B cell (primary cell): ENCODE results near the gene CAMP. TPM values are rescaled to one million over a fixed set of nuclear protein-coding genes. Genes with fewer than 3 reads are reported as not detected.

Experiments used
- ATAC-seq: fragments of 200-7000 bp; cut with Tn5 transposase; one replicate; pipeline ENCODE4 v1.10.0; 2021; ENCODE audit warnings: low read depth, mild to moderate bottlenecking, moderate number of reproducible peaks, moderate library complexity
- CTCF ChIA-PET: fragments of 350-600 bp; sonication (Branson Sonifier 250); formaldehyde crosslinking; loops from one replicate; lab custom pipeline; 2021; ENCODE audit warnings: antibody characterized with exemption, inconsistent platforms; lab: Charles Lee
- POLR2A ChIA-PET: fragments of 350-600 bp; sonication (Branson Sonifier 250); formaldehyde crosslinking; loops from one replicate; lab custom pipeline; 2021; ENCODE audit warnings: antibody characterized with exemption; lab: Charles Lee
- DNase-seq: peaks from one replicate; pipeline ENCODE4 v3.0.0; 2013
- H2AFZ ChIP-seq: 2 replicates; pipeline ENCODE4 v1.6.1; 2012; ENCODE audit warnings: mild to moderate bottlenecking, low read depth, low read length; ENCODE audit not compliant: insufficient read depth, poor library complexity, severe bottlenecking
- H3K27ac ChIP-seq, 2 donors: 1 replicate in 1 of 2; 2 replicates in 1 of 2; pipeline ENCODE4 v1.5.1; 2012 to 2013; ENCODE audit warnings: low read length in 2 of 2, mild to moderate bottlenecking in 2 of 2, moderate library complexity in 1 of 2
- H3K27me3 ChIP-seq, 4 experiments: fragments of 200-600 bp in 1 of 4; sonication (generic) in 1 of 4; replicated peaks in 1 of 4; 1 replicate in 2 of 4; 2 replicates in 2 of 4; pipeline versions ENCODE4 v1.6.1 to v1.7.0; 2013 to 2016; ENCODE audit warnings: low read length in 3 of 4, mild to moderate bottlenecking in 2 of 4, mixed read lengths in 1 of 4, moderate library complexity in 1 of 4; ENCODE audit not compliant: insufficient read depth in 4 of 4, control insufficient read depth in 3 of 4; ENCODE audit errors: control extremely low read depth in 1 of 4
- H3K36me3 ChIP-seq, 2 experiments: replicated peaks in 1 of 2; 1 replicate in 1 of 2; 2 replicates in 1 of 2; pipeline versions ENCODE4 v1.6.1 to v1.7.1; 2013; ENCODE audit warnings: low read length in 1 of 2; ENCODE audit not compliant: insufficient read depth in 2 of 2, control insufficient read depth in 1 of 2; ENCODE audit errors: control extremely low read depth in 1 of 2, extremely low read depth in 1 of 2
- H3K4me1 ChIP-seq, 2 donors: fragments of 200-600 bp in 1 of 2; sonication (generic) in 1 of 2; 1 replicate in 1 of 2; 2 replicates in 1 of 2; pipeline versions ENCODE4 v1.5.1 to v1.6.1; 2013 to 2017; ENCODE audit warnings: low read length in 2 of 2; ENCODE audit not compliant: control insufficient read depth in 2 of 2, insufficient read depth in 2 of 2
- H3K4me2 ChIP-seq: replicated peaks from 2 replicates; pipeline ENCODE3; 2012; ENCODE audit warnings: mild to moderate bottlenecking, low read depth, low read length; ENCODE audit not compliant: poor library complexity, severe bottlenecking
- H3K4me3 ChIP-seq, 5 experiments: fragments of 200-600 bp in 1 of 5; sonication (generic) in 1 of 5; 1 replicate in 3 of 5; 2 replicates in 2 of 5; pipeline versions ENCODE4 v1.5.1 to v1.7.0; 2011 to 2016; ENCODE audit warnings: low read length in 4 of 5, mild to moderate bottlenecking in 4 of 5, low read depth in 2 of 5, control low read depth in 1 of 5, moderate library complexity in 1 of 5; ENCODE audit not compliant: insufficient read depth in 1 of 5; ENCODE audit errors: control extremely low read depth in 1 of 5, extremely low read depth in 1 of 5
- H3K79me2 ChIP-seq: fragments of 200-600 bp; sonication (generic); one replicate; pipeline ENCODE4 v1.6.0; 2016; ENCODE audit warnings: low read length; ENCODE audit not compliant: control insufficient read depth, insufficient read depth
- H3K9ac ChIP-seq: fragments of 200-600 bp; sonication (generic); 2 replicates; pipeline ENCODE4 v1.6.1; 2017; ENCODE audit warnings: mild to moderate bottlenecking, low read length, moderate library complexity
- H3K9me3 ChIP-seq, 3 donors: one replicate each; pipeline versions ENCODE4 v1.6.1 to v1.7.1; 2013; ENCODE audit warnings: low read length in 2 of 3; ENCODE audit not compliant: control insufficient read depth in 2 of 3, insufficient read depth in 1 of 3; ENCODE audit errors: control extremely low read depth in 1 of 3
- H4K20me1 ChIP-seq: 2 replicates; pipeline ENCODE4 v1.6.0; 2012; ENCODE audit warnings: mild to moderate bottlenecking, low read length; ENCODE audit not compliant: insufficient read depth, control insufficient read depth, poor library complexity, severe bottlenecking
- H3K27ac Mint-ChIP-seq: one replicate; pipeline ENCODE4 v1.8.0; 2021; ENCODE audit warnings: mixed read lengths
- H3K27me3 Mint-ChIP-seq: one replicate; pipeline ENCODE4 v1.8.0; 2021; ENCODE audit warnings: mixed read lengths
- H3K4me1 Mint-ChIP-seq: one replicate; pipeline ENCODE4 v1.8.0; 2021; ENCODE audit warnings: mixed read lengths
- H3K4me3 Mint-ChIP-seq: one replicate; pipeline ENCODE4 v1.8.0; 2021; ENCODE audit warnings: mixed read lengths
- H3K9me3 Mint-ChIP-seq: one replicate; pipeline ENCODE4 v1.8.0; 2022; ENCODE audit warnings: mixed read lengths; ENCODE audit not compliant: insufficient read depth
- EZH2 ChIP-seq: IDR thresholded peaks from 2 replicates; pipeline ENCODE4 v1.6.1; 2012; ENCODE audit warnings: borderline replicate concordance, low read depth, mild to moderate bottlenecking, moderate library complexity, low read length; ENCODE audit not compliant: insufficient read depth, poor library complexity, severe bottlenecking
- WGBS: methylation state at CpG from one replicate; pipeline ENCODE4 v1.1.5; 2013; ENCODE audit warnings: missing lambda C conversion rate; ENCODE audit not compliant: insufficient coverage; 5-methylcytosine and 5-hydroxymethylcytosine counted together
- intact Hi-C: fragments of 100-400 bp; cut with micrococcal nuclease; formaldehyde crosslinking; loops from one replicate; pipeline ENCODE4 v1.10.0; 2022
- polyA plus RNA-seq: library from polyadenylated mRNA; depleted of rRNA; stranded (reverse); fragments of >200 nt; gene quantifications from 2 replicates; pipeline ENCODE4 v1.2.3, GENCODE V29; 2012
- total RNA-seq, 2 donors: library from RNA; stranded (reverse); fragments of 120-200 nt in 1 of 2; gene quantifications; 1 replicate in 1 of 2; 2 replicates in 1 of 2; pipeline versions ENCODE4 v1.2.3 to v1.2.4, GENCODE V29; 2013 to 2022
- TF ChIP-seq, protein P1 (sequence below): fragments of 200-600 bp; IDR thresholded peaks from one replicate; pipeline ENCODE4 v1.8.0; 2022; ENCODE audit warnings: antibody characterized with exemption, mild to moderate bottlenecking

Gene CAMP
- total and polyA plus RNA-seq, 2 donors (not counting 1 experiment from before 2014, with no cell fraction given): 0.30 TPM; not detected in 1

DNA sequence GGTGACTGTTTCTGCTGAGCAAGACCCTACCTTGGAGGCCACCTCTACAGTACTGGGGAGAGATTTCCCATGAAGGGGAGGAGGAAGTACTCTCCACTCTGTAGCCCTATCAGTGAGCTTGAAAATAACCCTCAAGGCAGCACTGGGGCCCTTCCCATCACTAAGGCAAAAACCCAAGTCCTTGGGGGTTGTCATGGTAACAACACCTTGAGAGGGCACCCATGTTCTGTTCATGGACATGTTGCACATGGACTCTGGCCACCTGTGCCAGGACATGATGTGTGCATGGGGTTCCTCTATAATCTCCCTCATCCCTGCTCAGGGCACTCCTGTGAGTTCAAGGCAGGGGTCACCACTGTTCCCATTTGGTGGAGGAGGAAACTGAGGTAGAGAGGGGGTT lies 24.2 kb upstream of the CAMP start:
- no peak overlapping the region for H3K27ac Mint-ChIP-seq
- no peak overlapping the region for H3K4me2 ChIP-seq
- POLR2A ChIA-PET: no interaction called here
- no peaks in the 10 kb centered on the region for H3K36me3 ChIP-seq
- no peaks in the 10 kb centered on the region for H3K9me3 Mint-ChIP-seq
- DNase-seq (no peak), ATAC-seq (no peak)
- TF ChIP-seq, protein P1, sequence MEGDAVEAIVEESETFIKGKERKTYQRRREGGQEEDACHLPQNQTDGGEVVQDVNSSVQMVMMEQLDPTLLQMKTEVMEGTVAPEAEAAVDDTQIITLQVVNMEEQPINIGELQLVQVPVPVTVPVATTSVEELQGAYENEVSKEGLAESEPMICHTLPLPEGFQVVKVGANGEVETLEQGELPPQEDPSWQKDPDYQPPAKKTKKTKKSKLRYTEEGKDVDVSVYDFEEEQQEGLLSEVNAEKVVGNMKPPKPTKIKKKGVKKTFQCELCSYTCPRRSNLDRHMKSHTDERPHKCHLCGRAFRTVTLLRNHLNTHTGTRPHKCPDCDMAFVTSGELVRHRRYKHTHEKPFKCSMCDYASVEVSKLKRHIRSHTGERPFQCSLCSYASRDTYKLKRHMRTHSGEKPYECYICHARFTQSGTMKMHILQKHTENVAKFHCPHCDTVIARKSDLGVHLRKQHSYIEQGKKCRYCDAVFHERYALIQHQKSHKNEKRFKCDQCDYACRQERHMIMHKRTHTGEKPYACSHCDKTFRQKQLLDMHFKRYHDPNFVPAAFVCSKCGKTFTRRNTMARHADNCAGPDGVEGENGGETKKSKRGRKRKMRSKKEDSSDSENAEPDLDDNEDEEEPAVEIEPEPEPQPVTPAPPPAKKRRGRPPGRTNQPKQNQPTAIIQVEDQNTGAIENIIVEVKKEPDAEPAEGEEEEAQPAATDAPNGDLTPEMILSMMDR: no peak
- TF ChIP-seq EZH2: no peak
- peaks cover 4% of the 10 kb centered on the region for H3K4me1 Mint-ChIP-seq
- H3K4me3 Mint-ChIP-seq: no peak overlapping the region
- H3K9ac ChIP-seq: no peak overlapping the region
- intact Hi-C loops: no loop called here
- CTCF ChIA-PET: interaction anchor here (0.7 kb wide), 1 partner anchor 29 kb away, joined by 3 read pairs; no protein-coding TSS in a partner anchor
- no peak overlapping the region for H2AFZ ChIP-seq
- H3K9me3 ChIP-seq: no peaks in the 10 kb centered on the region
- H3K79me2 ChIP-seq: no peaks in the 10 kb centered on the region
- H3K4me3 ChIP-seq: no peak overlapping the region
- H4K20me1 ChIP-seq: no peaks in the 10 kb centered on the region
- H3K27ac ChIP-seq: no peak overlapping the region
- H3K27me3 Mint-ChIP-seq: no peaks in the 10 kb centered on the region
- peaks cover 5 to 7% of the 10 kb centered on the region in 2 donors for H3K4me1 ChIP-seq
- peaks cover 0 to 2% (median 0%) of the 10 kb centered on the region in 4 experiments for H3K27me3 ChIP-seq

DNA sequence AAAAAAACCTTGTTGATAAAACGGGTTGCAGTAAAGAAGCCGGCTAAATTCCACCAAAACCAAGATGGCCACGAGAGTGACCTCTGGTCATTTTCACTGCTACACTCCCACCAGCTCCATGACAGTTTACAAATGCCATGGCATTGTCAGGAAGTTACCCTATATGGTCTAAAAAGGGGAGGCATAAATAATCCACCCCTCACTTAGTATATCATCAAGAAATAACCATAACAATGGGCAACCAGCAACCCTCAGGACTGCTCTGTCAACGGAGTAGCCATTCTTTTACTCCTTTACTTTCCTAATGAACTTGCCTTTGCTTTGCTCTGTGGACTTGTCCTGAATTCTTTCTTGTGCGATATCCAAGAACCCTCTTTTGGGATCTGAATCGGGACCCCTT lies 20.7 kb upstream of the CAMP start:
- no peaks in the 10 kb centered on the region for H3K36me3 ChIP-seq
- CTCF ChIA-PET: no interaction called here

More for the DNA sequence above, 20.7 kb upstream of the CAMP start:
- POLR2A ChIA-PET: no interaction called here
- Mint-ChIP-seq H3K9me3 (no peaks in the 10 kb centered on the region), H3K4me3 (no peak overlapping the region), H3K27me3 (no peaks in the 10 kb centered on the region), H3K4me1 (no peaks in the 10 kb centered on the region), H3K27ac (no peak overlapping the region)
- WGBS: 89% methylated on average over 3 of the region's 6 CpGs
- DNase-seq (no peak), ATAC-seq (no peak)
- Histone ChIP-seq H4K20me1 (no peaks in the 10 kb centered on the region), H3K9me3 (no peaks in the 10 kb centered on the region), H3K79me2 (no peaks in the 10 kb centered on the region), H3K27me3 (no peaks in the 10 kb centered on the region), H2AFZ (no peak overlapping the region), H3K4me2 (no peak overlapping the region), H3K27ac (no peak overlapping the region), H3K4me1 (no peaks in the 10 kb centered on the region), H3K9ac (no peak overlapping the region), H3K4me3 (no peak overlapping the region)
- no peak for TF ChIP-seq EZH2
- TF ChIP-seq, protein P1: no peak
- intact Hi-C loops: no loop called here
